ENCODE results near the gene PDE7B. TPM values are rescaled to one million over a fixed set of nuclear protein-coding genes. Genes with fewer than 3 reads are reported as not detected.

PDE7B gene
- total and polyA plus RNA-seq, 2 donors from 2014 or later: 4.6 to 15.4 TPM

- no peak for FAIRE-seq
- Histone ChIP-seq H3K9me3 (ENCODE audit: control insufficient read depth in 2 of 3, insufficient read depth in 1 of 3, low read length in 3 of 3) (no peaks in the 10 kb centered on the region), H3K9ac (ENCODE audit: low read length in 3 of 3) (no peak overlapping the region)
These were observed 19.2 kb downstream of the PDE7B start for GRCh38 chr6:135870722-135871121.

GRCh38 chr6:135871296-135871695, 19.8 kb downstream of the PDE7B start:
- DNase-seq (no peak), FAIRE-seq (no peak)
- intact Hi-C loops (cut with DNase I): no loop called here
- no peaks in the 10 kb centered on the region for H3K36me3 ChIP-seq (ENCODE audit: control insufficient read depth in 2 of 3, insufficient read depth in 3 of 3, low read length in 3 of 3)
- no peak overlapping the region for H3K9ac ChIP-seq (ENCODE audit: low read length in 3 of 3)
- H3K27me3 ChIP-seq (ENCODE audit: control insufficient read depth, insufficient read depth, low read length): no peaks in the 10 kb centered on the region
- TF ChIP-seq CTCF (IDR thresholded peaks at IDR 0.05; ENCODE audit: borderline replicate concordance, extremely low read depth, insufficient read depth): no peak
- H3K27ac ChIP-seq (ENCODE audit: low read depth in 2 of 2, low read length in 2 of 2): no peak overlapping the region
- H3K4me1 ChIP-seq (ENCODE audit: control insufficient read depth in 2 of 3, insufficient read depth in 2 of 3, low read depth in 1 of 3, low read length in 3 of 3): no peaks in the 10 kb centered on the region
- H3K9me3 ChIP-seq (ENCODE audit: control insufficient read depth in 2 of 3, insufficient read depth in 1 of 3, low read length in 3 of 3): no peaks in the 10 kb centered on the region
- no peak overlapping the region for H3K4me3 ChIP-seq (ENCODE audit: low read length in 3 of 3)

More at GRCh38 chr6:135870722-135871121, 19.2 kb downstream of the PDE7B start:
- H3K27me3 ChIP-seq (ENCODE audit: control insufficient read depth, insufficient read depth, low read length): no peaks in the 10 kb centered on the region
- intact Hi-C loops (cut with DNase I): no loop called here
- no peak overlapping the region for H3K27ac ChIP-seq (ENCODE audit: low read depth in 2 of 2, low read length in 2 of 2)
- DNase-seq: no peak
- no peaks in the 10 kb centered on the region for H3K36me3 ChIP-seq (ENCODE audit: control insufficient read depth in 2 of 3, insufficient read depth in 3 of 3, low read length in 3 of 3)
- peaks cover 0 to under 1% (median 0%) of the 10 kb centered on the region in 3 donors for H3K4me1 ChIP-seq (ENCODE audit: control insufficient read depth in 2 of 3, insufficient read depth in 2 of 3, low read depth in 1 of 3, low read length in 3 of 3)
- no peak for TF ChIP-seq CTCF (IDR thresholded peaks at IDR 0.05; ENCODE audit: borderline replicate concordance, extremely low read depth, insufficient read depth)
- H3K4me3 ChIP-seq (ENCODE audit: low read length in 3 of 3): no peak overlapping the region

DNA sequence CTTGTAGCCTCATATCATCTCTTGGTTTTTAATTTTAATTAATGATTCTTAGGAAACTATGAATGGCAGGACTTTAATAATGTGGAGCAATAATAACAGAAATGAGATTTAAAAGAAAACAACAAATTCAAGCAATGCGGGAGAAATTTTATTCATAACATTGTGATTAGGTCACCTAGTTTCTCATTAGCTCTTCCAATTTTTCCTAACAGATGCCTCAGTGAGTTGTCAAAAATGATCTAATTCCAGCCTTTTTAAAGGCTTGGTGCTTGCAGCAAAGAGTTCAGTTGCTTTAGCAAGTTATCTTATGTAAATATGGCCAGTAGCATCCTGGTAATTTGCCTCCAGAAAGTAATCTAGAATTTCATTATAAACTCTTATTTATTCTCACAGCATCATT, 20.4 kb downstream of the PDE7B start:
- Histone ChIP-seq H3K27ac (ENCODE audit: low read depth in 2 of 2, low read length in 2 of 2) (no peak overlapping the region), H3K4me1 (ENCODE audit: control insufficient read depth in 2 of 3, insufficient read depth in 2 of 3, low read depth in 1 of 3, low read length in 3 of 3) (no peaks in the 10 kb centered on the region), H3K36me3 (ENCODE audit: control insufficient read depth in 2 of 3, insufficient read depth in 3 of 3, low read length in 3 of 3) (no peaks in the 10 kb centered on the region), H3K4me3 (ENCODE audit: low read length in 3 of 3) (no peak overlapping the region), H3K9me3 (ENCODE audit: control insufficient read depth in 2 of 3, insufficient read depth in 1 of 3, low read length in 3 of 3) (no peaks in the 10 kb centered on the region), H3K27me3 (ENCODE audit: control insufficient read depth, insufficient read depth, low read length) (no peaks in the 10 kb centered on the region), H3K9ac (ENCODE audit: low read length in 3 of 3) (no peak overlapping the region)
- no peak for DNase-seq
- TF ChIP-seq CTCF (IDR thresholded peaks at IDR 0.05; ENCODE audit: borderline replicate concordance, extremely low read depth, insufficient read depth): no peak
- FAIRE-seq: no peak
- intact Hi-C loops (cut with DNase I): no loop called here

- FAIRE-seq: no peak
- H3K4me1 ChIP-seq (ENCODE audit: control insufficient read depth in 2 of 3, insufficient read depth in 2 of 3, low read depth in 1 of 3, low read length in 3 of 3): peaks cover 0 to under 1% (median 0%) of the 10 kb centered on the region in 3 donors
These were observed 23.9 kb downstream of the PDE7B start for GRCh38 chr6:135875446-135875845.

More at GRCh38 chr6:135875446-135875845, 23.9 kb downstream of the PDE7B start:
- Histone ChIP-seq H3K27me3 (ENCODE audit: control insufficient read depth, insufficient read depth, low read length) (no peaks in the 10 kb centered on the region), H3K9ac (ENCODE audit: low read length in 3 of 3) (no peak overlapping the region), H3K36me3 (ENCODE audit: control insufficient read depth in 2 of 3, insufficient read depth in 3 of 3, low read length in 3 of 3) (no peaks in the 10 kb centered on the region), H3K9me3 (ENCODE audit: control insufficient read depth in 2 of 3, insufficient read depth in 1 of 3, low read length in 3 of 3) (no peaks in the 10 kb centered on the region), H3K27ac (ENCODE audit: low read depth in 2 of 2, low read length in 2 of 2) (no peak overlapping the region), H3K4me3 (ENCODE audit: low read length in 3 of 3) (no peak overlapping the region)
- no peak for TF ChIP-seq CTCF (IDR thresholded peaks at IDR 0.05; ENCODE audit: borderline replicate concordance, extremely low read depth, insufficient read depth)
- no peak for DNase-seq
- intact Hi-C loops (cut with DNase I): no loop called here

All from kidney (tissue), 14 donors.